ENCODE results near the gene ZIK1. TPM values are rescaled to one million over a fixed set of nuclear protein-coding genes. Genes with fewer than 3 reads are reported as not detected.

Gene ZIK1
- polyA plus RNA-seq, 1 donor: 8.7 TPM

GRCh38 chr19:57642396-57643046, 58.6 kb downstream of the ZIK1 start:
- no CpG with 5 or more reads among the region's 4 CpGs for WGBS (ENCODE audit: insufficient coverage, low lambda C conversion rate)

More at GRCh38 chr19:57642396-57643046, 58.6 kb downstream of the ZIK1 start:
- H3K27ac ChIP-seq (ENCODE audit: low read length): no peak overlapping the region
- no peaks in the 10 kb centered on the region for H3K4me1 ChIP-seq (ENCODE audit: control insufficient read depth, insufficient read depth, low read length)
- H3K27me3 ChIP-seq (ENCODE audit: control insufficient read depth, insufficient read depth, low read length): no peaks in the 10 kb centered on the region
- H3K9me3 ChIP-seq (ENCODE audit: control insufficient read depth, low read depth, low read length): peaks cover 47% of the 10 kb centered on the region
- peaks cover 46% of the 10 kb centered on the region for H3K36me3 ChIP-seq (ENCODE audit: control insufficient read depth, insufficient read depth, low read length)
- no peak overlapping the region for H3K4me3 ChIP-seq (ENCODE audit: low read length)
- DNase-seq: no peak

Other genes starting within 250 kb of the ZIK1 start
- gene ZNF304, start 232.9 kb upstream of the ZIK1 start, polyA plus RNA-seq: 11.1 TPM
- 19.6 TPM for gene TRAPPC2B, start 220.6 kb upstream of the ZIK1 start, polyA plus RNA-seq
- gene ZNF547, start 220.6 kb upstream of the ZIK1 start, polyA plus RNA-seq: 5.7 TPM
- 28.1 TPM for gene ZNF548, start 194.3 kb upstream of the ZIK1 start, polyA plus RNA-seq
- 8.9 TPM for gene ZNF17, start 173.0 kb upstream of the ZIK1 start, polyA plus RNA-seq
- gene ZNF749, start 148.8 kb upstream of the ZIK1 start, polyA plus RNA-seq: 15.5 TPM
- gene VN1R1, start 127.0 kb upstream of the ZIK1 start, polyA plus RNA-seq: 2.8 TPM
- 12.2 TPM for gene ZNF772, start 106.6 kb upstream of the ZIK1 start, polyA plus RNA-seq
- gene ZNF419, start 96.4 kb upstream of the ZIK1 start, polyA plus RNA-seq: 13.6 TPM
- 11.8 TPM for gene ZNF773, start 84.2 kb upstream of the ZIK1 start, polyA plus RNA-seq
- 11.8 TPM for gene ZNF549, start 56.8 kb upstream of the ZIK1 start, polyA plus RNA-seq
- 16.2 TPM for gene ZNF550, start 24.3 kb upstream of the ZIK1 start, polyA plus RNA-seq
- 6.0 TPM for gene ZNF416, start 5.2 kb upstream of the ZIK1 start, polyA plus RNA-seq
- 4.1 TPM for gene ZNF530, start 15.7 kb downstream of the ZIK1 start, polyA plus RNA-seq
- gene ZNF134, start 30.1 kb downstream of the ZIK1 start, polyA plus RNA-seq: 18.3 TPM
- 23.8 TPM for gene ZNF211, start 49.0 kb downstream of the ZIK1 start, polyA plus RNA-seq
- 0.25 TPM for gene ZSCAN4, start 84.8 kb downstream of the ZIK1 start, polyA plus RNA-seq
- 11.3 TPM for gene ZNF551, start 97.8 kb downstream of the ZIK1 start, polyA plus RNA-seq
- gene ZNF154, start 125.1 kb downstream of the ZIK1 start, polyA plus RNA-seq: 20.3 TPM
- gene ZNF671, start 143.5 kb downstream of the ZIK1 start, polyA plus RNA-seq: 15.9 TPM
- gene ZNF776, start 162.7 kb downstream of the ZIK1 start, polyA plus RNA-seq: 21.3 TPM
- 18.6 TPM for gene ZNF586, start 185.5 kb downstream of the ZIK1 start, polyA plus RNA-seq
- 40.9 TPM for gene ZNF552, start 230.8 kb downstream of the ZIK1 start, polyA plus RNA-seq
- 21.3 TPM for gene ZNF587B, start 246.2 kb downstream of the ZIK1 start, polyA plus RNA-seq